Neural cell (in vitro differentiated cells): ENCODE data around the gene GALNT13. TPM values are rescaled to one million over a fixed set of nuclear protein-coding genes. Genes with fewer than 3 reads are reported as not detected.

ENCODE experiments used
- H2AFZ ChIP-seq: fragments of 200-600, 300-800 bp; sonication (generic), shearing (Covaris generic); 2 replicates; pipeline ENCODE4 v1.6.0; 2014; ENCODE audit warnings: low read depth, mild to moderate bottlenecking, antibody characterized with exemption, low read length, moderate library complexity
- H3F3A ChIP-seq: fragments of 200-600 bp; shearing (Covaris generic); 2 replicates; pipeline ENCODE4 v1.6.1; 2016; ENCODE audit warnings: mild to moderate bottlenecking, moderate library complexity, mixed read lengths, antibody characterized with exemption, low read length; ENCODE audit not compliant: insufficient read depth, poor library complexity, severe bottlenecking
- H3K27ac ChIP-seq: fragments of 200-600, 300-800 bp; sonication (generic), shearing (Covaris generic); 2 replicates; pipeline ENCODE4 v1.5.1; 2014; ENCODE audit warnings: mild to moderate bottlenecking, low read length, moderate library complexity
- H3K27me3 ChIP-seq: fragments of 300-800, 200-600 bp; sonication (generic), shearing (Covaris generic); 2 replicates; pipeline ENCODE4 v1.6.0; 2014; ENCODE audit warnings: mild to moderate bottlenecking, low read depth, low read length, moderate library complexity; ENCODE audit not compliant: insufficient read depth
- H3K36me3 ChIP-seq: fragments of 300-800, 200-600 bp; sonication (generic), shearing (Covaris generic); 2 replicates; pipeline ENCODE4 v1.5.1; 2014; ENCODE audit warnings: mild to moderate bottlenecking, antibody characterized with exemption, low read length, moderate library complexity; ENCODE audit not compliant: insufficient read depth
- H3K4me2 ChIP-seq: fragments of 300-800, 200-600 bp; sonication (generic), shearing (Covaris generic); 2 replicates; pipeline ENCODE4 v1.6.0; 2014; ENCODE audit warnings: mild to moderate bottlenecking, low read length
- H3K4me3 ChIP-seq: fragments of 300-800, 200-600 bp; sonication (generic), shearing (Covaris generic); 2 replicates; pipeline ENCODE4 v1.5.1; 2014; ENCODE audit warnings: mild to moderate bottlenecking, low read length, moderate library complexity
- H3K79me2 ChIP-seq: fragments of 200-600 bp; shearing (Covaris generic); replicated peaks from 2 replicates; pipeline ENCODE4 v1.6.0; 2014; ENCODE audit warnings: mild to moderate bottlenecking, low read length, moderate library complexity; ENCODE audit not compliant: insufficient read depth
- H3K9ac ChIP-seq: fragments of 300-800, 200-600 bp; sonication (generic), shearing (Covaris generic); 2 replicates; pipeline ENCODE4 v1.6.1; 2016; ENCODE audit warnings: mild to moderate bottlenecking, low read length, mixed read lengths
- H3K9me2 ChIP-seq: fragments of 200-600 bp; shearing (Covaris generic); 2 replicates; pipeline ENCODE4 v1.6.1; 2016; ENCODE audit warnings: mild to moderate bottlenecking, low read length, mixed read lengths; ENCODE audit not compliant: insufficient read depth
- H3K9me3 ChIP-seq: fragments of 200-600, 300-800 bp; sonication (generic), shearing (Covaris generic); 2 replicates; pipeline ENCODE4 v1.6.1; 2016; ENCODE audit warnings: mild to moderate bottlenecking, mixed run types, low read length, moderate library complexity, mixed read lengths
- H4K20me1 ChIP-seq: fragments of 200-600 bp; shearing (Covaris generic); 2 replicates; pipeline ENCODE4 v1.6.1; 2016; ENCODE audit warnings: mild to moderate bottlenecking, mixed run types; ENCODE audit not compliant: insufficient read depth
- EP300 ChIP-seq: fragments of 450-650 bp; conservative IDR thresholded peaks from 2 replicates; pipeline ENCODE4 v1.6.1; 2014; ENCODE audit warnings: antibody characterized with exemption, mild to moderate bottlenecking, moderate library complexity; ENCODE audit not compliant: poor library complexity, severe bottlenecking
- EZH2 ChIP-seq: fragments of 200-600, 300-800 bp; shearing (Covaris generic), sonication (generic); IDR thresholded peaks from 2 replicates; pipeline ENCODE4 v1.6.1; 2014; ENCODE audit warnings: antibody characterized with exemption, low read length, borderline replicate concordance, mild to moderate bottlenecking; ENCODE audit not compliant: insufficient read depth, poor library complexity, severe bottlenecking
- MXI1 ChIP-seq: fragments of 450-650 bp; conservative IDR thresholded peaks from 2 replicates; pipeline ENCODE4 v1.6.1; 2014; ENCODE audit warnings: antibody characterized with exemption, mild to moderate bottlenecking; ENCODE audit not compliant: poor library complexity, severe bottlenecking
- POLR2AphosphoS5 ChIP-seq: IDR thresholded peaks from 2 replicates; pipeline ENCODE4 v1.6.1; 2012
- RAD21 ChIP-seq: fragments of 450-650 bp; conservative IDR thresholded peaks from 2 replicates; pipeline ENCODE4 v1.6.1; 2014; ENCODE audit warnings: antibody characterized with exemption, mild to moderate bottlenecking, moderate library complexity
- SMC3 ChIP-seq: fragments of 450-650 bp; conservative IDR thresholded peaks from 2 replicates; pipeline ENCODE4 v1.6.1; 2014; ENCODE audit warnings: antibody characterized with exemption, mild to moderate bottlenecking, moderate library complexity; ENCODE audit not compliant: poor library complexity
- TAF1 ChIP-seq: IDR thresholded peaks from 2 replicates; pipeline ENCODE4 v1.6.1; 2012; ENCODE audit warnings: low read depth
- polyA plus RNA-seq: library from polyadenylated mRNA; depleted of rRNA; stranded (reverse); fragments of >200 nt; gene quantifications from 2 replicates; pipeline ENCODE4 v1.2.3, GENCODE V29; 2014
- TF ChIP-seq, protein P1 (sequence below): fragments of 450-650 bp; IDR thresholded peaks from 2 replicates; pipeline ENCODE4 v1.5.1; 2014; ENCODE audit warnings: antibody characterized with exemption, mild to moderate bottlenecking, moderate library complexity; ENCODE audit not compliant: poor library complexity, severe bottlenecking
- TF ChIP-seq, protein P2 (sequence below): IDR thresholded peaks from 2 replicates; pipeline ENCODE4 v1.6.1; 2012; ENCODE audit warnings: borderline replicate concordance

GALNT13 gene
- polyA plus RNA-seq, 1 donor from 2014 or later = 12.4 TPM

- Histone ChIP-seq H3K79me2 (no peaks in the 10 kb centered on the region), H4K20me1 (no peaks in the 10 kb centered on the region), H3K4me3 (no peak overlapping the region), H2AFZ (no peak overlapping the region), H3K27ac (no peak overlapping the region), H3K4me2 (no peak overlapping the region), H3F3A (no peaks in the 10 kb centered on the region), H3K27me3 (no peaks in the 10 kb centered on the region), H3K9me2 (no peaks in the 10 kb centered on the region), H3K9me3 (no peaks in the 10 kb centered on the region), H3K36me3 (no peaks in the 10 kb centered on the region), H3K9ac (no peak overlapping the region)
- TF ChIP-seq EP300 (no peak), TAF1 (no peak), SMC3 (no peak), RAD21 (no peak), EZH2 (no peak), MXI1 (no peak), POLR2AphosphoS5 (no peak)
- TF ChIP-seq, protein P1, sequence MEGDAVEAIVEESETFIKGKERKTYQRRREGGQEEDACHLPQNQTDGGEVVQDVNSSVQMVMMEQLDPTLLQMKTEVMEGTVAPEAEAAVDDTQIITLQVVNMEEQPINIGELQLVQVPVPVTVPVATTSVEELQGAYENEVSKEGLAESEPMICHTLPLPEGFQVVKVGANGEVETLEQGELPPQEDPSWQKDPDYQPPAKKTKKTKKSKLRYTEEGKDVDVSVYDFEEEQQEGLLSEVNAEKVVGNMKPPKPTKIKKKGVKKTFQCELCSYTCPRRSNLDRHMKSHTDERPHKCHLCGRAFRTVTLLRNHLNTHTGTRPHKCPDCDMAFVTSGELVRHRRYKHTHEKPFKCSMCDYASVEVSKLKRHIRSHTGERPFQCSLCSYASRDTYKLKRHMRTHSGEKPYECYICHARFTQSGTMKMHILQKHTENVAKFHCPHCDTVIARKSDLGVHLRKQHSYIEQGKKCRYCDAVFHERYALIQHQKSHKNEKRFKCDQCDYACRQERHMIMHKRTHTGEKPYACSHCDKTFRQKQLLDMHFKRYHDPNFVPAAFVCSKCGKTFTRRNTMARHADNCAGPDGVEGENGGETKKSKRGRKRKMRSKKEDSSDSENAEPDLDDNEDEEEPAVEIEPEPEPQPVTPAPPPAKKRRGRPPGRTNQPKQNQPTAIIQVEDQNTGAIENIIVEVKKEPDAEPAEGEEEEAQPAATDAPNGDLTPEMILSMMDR = no peak
Measured at GRCh38 chr2:154267983-154268382, 396.3 kb downstream of the GALNT13 start.

DNA sequence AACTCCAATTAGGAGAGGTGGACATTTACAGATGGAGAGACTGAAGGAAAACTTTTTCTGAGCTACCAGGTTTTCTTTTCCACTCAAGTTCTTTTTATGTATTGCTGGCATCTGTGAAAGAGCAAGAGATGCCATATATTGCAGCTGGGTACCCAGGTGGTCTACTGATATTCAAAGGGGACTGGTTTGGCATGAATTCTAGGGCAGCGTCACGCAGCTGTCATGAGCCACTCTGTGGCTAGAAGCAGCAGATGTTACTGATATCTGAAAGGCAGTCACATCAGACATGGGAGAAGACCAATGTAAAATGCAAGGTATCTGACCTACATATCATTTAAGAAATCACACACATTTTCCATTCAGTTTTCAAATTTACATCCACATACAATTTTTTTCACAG is 408.8 kb downstream of the GALNT13 start:
- Histone ChIP-seq H3K4me3 (no peak overlapping the region), H3K9me2 (no peaks in the 10 kb centered on the region), H3K27ac (no peak overlapping the region), H3K4me2 (no peak overlapping the region), H3K9me3 (peaks cover 3% of the 10 kb centered on the region), H2AFZ (no peak overlapping the region), H4K20me1 (no peaks in the 10 kb centered on the region), H3K79me2 (no peaks in the 10 kb centered on the region), H3K27me3 (no peaks in the 10 kb centered on the region), H3F3A (no peaks in the 10 kb centered on the region), H3K36me3 (no peaks in the 10 kb centered on the region), H3K9ac (no peak overlapping the region)
- TF ChIP-seq POLR2AphosphoS5 (no peak), MXI1 (no peak), TAF1 (no peak), EZH2 (no peak), SMC3 (no peak), RAD21 (no peak), EP300 (no peak)
- TF ChIP-seq, protein P2, sequence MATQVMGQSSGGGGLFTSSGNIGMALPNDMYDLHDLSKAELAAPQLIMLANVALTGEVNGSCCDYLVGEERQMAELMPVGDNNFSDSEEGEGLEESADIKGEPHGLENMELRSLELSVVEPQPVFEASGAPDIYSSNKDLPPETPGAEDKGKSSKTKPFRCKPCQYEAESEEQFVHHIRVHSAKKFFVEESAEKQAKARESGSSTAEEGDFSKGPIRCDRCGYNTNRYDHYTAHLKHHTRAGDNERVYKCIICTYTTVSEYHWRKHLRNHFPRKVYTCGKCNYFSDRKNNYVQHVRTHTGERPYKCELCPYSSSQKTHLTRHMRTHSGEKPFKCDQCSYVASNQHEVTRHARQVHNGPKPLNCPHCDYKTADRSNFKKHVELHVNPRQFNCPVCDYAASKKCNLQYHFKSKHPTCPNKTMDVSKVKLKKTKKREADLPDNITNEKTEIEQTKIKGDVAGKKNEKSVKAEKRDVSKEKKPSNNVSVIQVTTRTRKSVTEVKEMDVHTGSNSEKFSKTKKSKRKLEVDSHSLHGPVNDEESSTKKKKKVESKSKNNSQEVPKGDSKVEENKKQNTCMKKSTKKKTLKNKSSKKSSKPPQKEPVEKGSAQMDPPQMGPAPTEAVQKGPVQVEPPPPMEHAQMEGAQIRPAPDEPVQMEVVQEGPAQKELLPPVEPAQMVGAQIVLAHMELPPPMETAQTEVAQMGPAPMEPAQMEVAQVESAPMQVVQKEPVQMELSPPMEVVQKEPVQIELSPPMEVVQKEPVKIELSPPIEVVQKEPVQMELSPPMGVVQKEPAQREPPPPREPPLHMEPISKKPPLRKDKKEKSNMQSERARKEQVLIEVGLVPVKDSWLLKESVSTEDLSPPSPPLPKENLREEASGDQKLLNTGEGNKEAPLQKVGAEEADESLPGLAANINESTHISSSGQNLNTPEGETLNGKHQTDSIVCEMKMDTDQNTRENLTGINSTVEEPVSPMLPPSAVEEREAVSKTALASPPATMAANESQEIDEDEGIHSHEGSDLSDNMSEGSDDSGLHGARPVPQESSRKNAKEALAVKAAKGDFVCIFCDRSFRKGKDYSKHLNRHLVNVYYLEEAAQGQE = no peak
- TF ChIP-seq, protein P1 = no peak
